Fibroblast of the aortic adventitia (primary cell): ENCODE data around the gene PRF1. TPM values are rescaled to one million over a fixed set of nuclear protein-coding genes. Genes with fewer than 3 reads are reported as not detected.

ENCODE experiments used
- DNase-seq: peaks from one replicate; pipeline ENCODE4 v3.0.0-alpha.2; 2010; ENCODE audit warnings: low read depth
- H3K4me3 ChIP-seq: 2 replicates; pipeline ENCODE4 v1.5.1; 2011; ENCODE audit warnings: low read depth, mild to moderate bottlenecking, control low read depth, low read length, moderate library complexity
- total RNA-seq: library from RNA; depleted of rRNA; stranded (reverse); fragments of >200 nt; gene quantifications from 2 replicates; pipeline ENCODE4 v1.2.3, GENCODE V29; 2012; ENCODE audit warnings: low replicate concordance
- TF ChIP-seq, protein P1 (sequence below): IDR thresholded peaks from 2 replicates; pipeline ENCODE4 v1.5.1; 2011; ENCODE audit warnings: mild to moderate bottlenecking, low read length, control low read depth, inconsistent platforms; ENCODE audit not compliant: insufficient read depth

PRF1 gene
- total RNA-seq, 1 donor: not detected

DNA sequence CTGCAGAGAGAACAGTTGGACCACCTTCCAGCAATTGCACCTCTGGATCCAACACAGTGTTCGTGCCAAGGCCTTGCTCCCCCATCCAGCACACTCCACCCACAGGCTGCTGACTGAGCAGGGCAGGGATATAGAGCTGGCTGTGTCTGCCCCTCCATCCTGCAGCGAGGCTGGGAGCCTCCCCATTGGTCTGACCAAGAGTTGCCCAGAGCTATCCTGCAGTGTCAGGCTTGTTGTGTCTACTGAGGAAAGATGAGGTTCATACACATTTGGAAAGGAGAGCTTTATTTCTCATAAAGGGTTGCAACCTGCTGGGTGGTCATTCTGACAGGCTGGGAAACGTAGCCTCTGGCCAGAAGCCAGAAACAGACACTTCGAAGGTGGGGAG lies 27.1 kb downstream of the PRF1 start:
- peak; percentile 21 for DNase-seq
- TF ChIP-seq, protein P1, sequence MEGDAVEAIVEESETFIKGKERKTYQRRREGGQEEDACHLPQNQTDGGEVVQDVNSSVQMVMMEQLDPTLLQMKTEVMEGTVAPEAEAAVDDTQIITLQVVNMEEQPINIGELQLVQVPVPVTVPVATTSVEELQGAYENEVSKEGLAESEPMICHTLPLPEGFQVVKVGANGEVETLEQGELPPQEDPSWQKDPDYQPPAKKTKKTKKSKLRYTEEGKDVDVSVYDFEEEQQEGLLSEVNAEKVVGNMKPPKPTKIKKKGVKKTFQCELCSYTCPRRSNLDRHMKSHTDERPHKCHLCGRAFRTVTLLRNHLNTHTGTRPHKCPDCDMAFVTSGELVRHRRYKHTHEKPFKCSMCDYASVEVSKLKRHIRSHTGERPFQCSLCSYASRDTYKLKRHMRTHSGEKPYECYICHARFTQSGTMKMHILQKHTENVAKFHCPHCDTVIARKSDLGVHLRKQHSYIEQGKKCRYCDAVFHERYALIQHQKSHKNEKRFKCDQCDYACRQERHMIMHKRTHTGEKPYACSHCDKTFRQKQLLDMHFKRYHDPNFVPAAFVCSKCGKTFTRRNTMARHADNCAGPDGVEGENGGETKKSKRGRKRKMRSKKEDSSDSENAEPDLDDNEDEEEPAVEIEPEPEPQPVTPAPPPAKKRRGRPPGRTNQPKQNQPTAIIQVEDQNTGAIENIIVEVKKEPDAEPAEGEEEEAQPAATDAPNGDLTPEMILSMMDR: no peak
- no peak overlapping the region for H3K4me3 ChIP-seq

DNA sequence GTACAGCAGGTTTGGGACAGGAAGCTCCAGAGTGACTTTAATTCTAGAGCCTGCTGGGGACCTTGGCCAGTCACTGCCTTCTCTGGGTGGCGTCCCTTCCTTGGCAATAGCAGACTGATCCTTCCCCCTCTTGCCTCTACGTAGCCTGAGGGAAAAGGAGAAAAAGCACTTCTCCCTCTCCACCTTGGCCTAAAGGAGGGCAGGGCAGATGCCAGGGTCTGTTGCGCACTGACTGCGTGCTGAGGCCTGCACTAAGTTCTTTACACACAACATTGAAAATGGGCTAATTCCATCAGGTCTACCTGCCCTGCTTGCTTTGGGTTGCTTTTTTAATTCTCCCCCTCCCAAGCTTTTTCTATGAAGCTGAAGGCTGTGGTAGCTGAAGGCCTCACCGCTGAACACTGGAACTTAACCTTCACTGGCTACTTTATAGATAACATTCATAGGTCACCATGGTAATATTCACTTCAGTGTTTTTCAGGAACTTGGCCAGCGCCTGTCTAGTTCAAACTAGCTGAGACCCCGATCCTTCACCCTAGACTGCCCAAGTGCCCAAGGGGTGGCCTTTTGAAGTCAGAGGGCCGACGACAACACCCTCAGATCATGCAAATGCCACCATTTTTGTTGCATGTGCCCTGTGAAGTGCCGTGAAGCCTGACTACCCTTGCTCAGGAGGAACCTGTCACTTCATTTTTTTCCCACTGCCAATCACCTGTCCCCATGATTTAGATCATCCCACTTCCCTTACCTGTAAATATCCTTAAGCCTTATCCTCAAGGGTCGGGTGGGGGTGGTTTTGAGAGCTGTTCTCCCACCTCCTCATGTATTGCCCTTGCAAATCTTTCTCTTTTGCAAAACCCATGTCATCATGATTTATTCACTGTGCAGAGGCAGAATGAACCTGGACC lies 28.7 kb downstream of the PRF1 start:
- H3K4me3 ChIP-seq: no peak overlapping the region
- TF ChIP-seq, protein P1: no peak
- no peak for DNase-seq

GRCh38 chr10:70571636-70572439 lies 30.7 kb downstream of the PRF1 start:
- no peak for DNase-seq
- no peak overlapping the region for H3K4me3 ChIP-seq
- TF ChIP-seq, protein P1: no peak

GRCh38 chr10:70571236-70571635 lies 31.3 kb downstream of the PRF1 start:
- H3K4me3 ChIP-seq: no peak overlapping the region
- TF ChIP-seq, protein P1: no peak

GRCh38 chr10:70568781-70569495 lies 33.6 kb downstream of the PRF1 start:
- H3K4me3 ChIP-seq: no peak overlapping the region
- TF ChIP-seq, protein P1: no peak
- DNase-seq: no peak

More at GRCh38 chr10:70571236-70571635, 31.3 kb downstream of the PRF1 start:
- DNase-seq: no peak

DNA sequence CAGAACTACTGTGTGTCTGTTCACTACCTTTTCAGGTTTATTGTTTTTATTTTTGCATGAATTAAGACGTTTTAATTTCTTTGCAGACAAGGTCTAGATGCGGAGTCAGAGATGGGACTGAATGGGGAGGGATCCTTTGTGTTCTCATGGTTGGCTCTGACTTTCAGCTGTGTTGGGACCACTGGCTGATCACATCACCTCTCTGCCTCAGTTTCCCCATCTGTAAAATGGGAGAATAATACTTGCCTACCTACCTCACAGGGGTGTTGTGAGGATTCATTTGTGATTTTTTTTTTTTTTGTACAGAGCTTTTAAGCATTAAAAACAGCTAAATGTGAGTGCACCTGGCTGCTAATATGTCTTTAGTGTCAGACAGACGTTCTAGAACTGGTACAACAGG lies 34.4 kb downstream of the PRF1 start:
- H3K4me3 ChIP-seq: no peak overlapping the region
- TF ChIP-seq, protein P1: no peak
- no peak for DNase-seq
